Activated T-cell treated with anti-CD3 and anti-CD28 coated beads, Interleukin-2, amount 50 U/mL, for 4 hours (primary cell): ENCODE data around the gene INPP4B. TPM values are rescaled to one million over a fixed set of nuclear protein-coding genes. Genes with fewer than 3 reads are reported as not detected.

Experiments used
- ATAC-seq, 2 donors: fragments of 200-7000 bp; cut with Tn5 transposase; one replicate each; pipeline ENCODE4 v1.10.0; 2021
- DNase-seq: peaks from one replicate; pipeline ENCODE4 v3.0.0-alpha.2; 2020
- H3K27me3 Mint-ChIP-seq: one replicate; pipeline ENCODE4 v1.8.0; 2021; ENCODE audit warnings: low read depth, mixed read lengths
- H3K36me3 Mint-ChIP-seq: one replicate; pipeline ENCODE4 v1.8.0; 2022; ENCODE audit warnings: mixed read lengths; ENCODE audit not compliant: insufficient read depth
- H3K4me1 Mint-ChIP-seq: one replicate; pipeline ENCODE4 v1.8.0; 2021; ENCODE audit warnings: low read depth, mixed read lengths
- H3K4me3 Mint-ChIP-seq: one replicate; pipeline ENCODE4 v1.8.0; 2021; ENCODE audit warnings: mild to moderate bottlenecking, moderate library complexity, mixed read lengths
- H3K9me3 Mint-ChIP-seq: one replicate; pipeline ENCODE4 v1.8.0; 2021; ENCODE audit warnings: mixed read lengths
- total RNA-seq, 3 donors: library from RNA; stranded (reverse); gene quantifications; one replicate each; pipeline ENCODE4 v1.2.1, GENCODE V29; 2021

Gene INPP4B
- total RNA-seq, 3 donors from 2014 or later, result 93.2 to 99.0 (median 93.4) TPM

- ATAC-seq (no peak), DNase-seq (no peak)
- no peak overlapping the region for H3K4me3 Mint-ChIP-seq
- H3K9me3 Mint-ChIP-seq, result no peaks in the 10 kb centered on the region
- H3K4me1 Mint-ChIP-seq, result peaks cover 14% of the 10 kb centered on the region
- no peaks in the 10 kb centered on the region for H3K27me3 Mint-ChIP-seq
- H3K36me3 Mint-ChIP-seq, result peaks cover 50% of the 10 kb centered on the region
These were observed 689.8 kb downstream of the INPP4B start for GRCh38 chr4:142156256-142156655.

DNA sequence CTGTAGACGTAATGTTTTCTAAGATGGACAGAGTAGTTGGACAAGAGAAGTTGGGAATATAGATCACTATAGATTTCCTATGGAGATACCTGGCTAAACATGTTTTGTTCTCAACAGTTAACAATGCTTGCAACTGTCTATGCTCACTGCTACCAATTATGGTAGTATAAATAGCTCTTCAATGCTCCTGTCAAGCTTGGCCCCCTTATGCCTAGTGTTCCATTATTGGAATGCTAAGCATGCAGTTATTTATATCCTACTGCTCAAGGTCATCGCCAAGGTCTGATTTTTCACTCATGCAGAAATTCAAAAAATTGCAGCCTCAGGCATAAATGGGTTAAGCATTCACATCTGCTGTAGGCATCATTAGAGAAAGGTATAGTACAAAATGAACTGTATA lies 690.8 kb downstream of the INPP4B start:
- Mint-ChIP-seq H3K4me1 (peaks cover 13% of the 10 kb centered on the region), H3K27me3 (no peaks in the 10 kb centered on the region), H3K4me3 (no peak overlapping the region), H3K9me3 (no peaks in the 10 kb centered on the region), H3K36me3 (peaks cover 48% of the 10 kb centered on the region)
- ATAC-seq (no peak), DNase-seq (no peak)

- Mint-ChIP-seq H3K9me3 (no peaks in the 10 kb centered on the region), H3K27me3 (no peaks in the 10 kb centered on the region), H3K4me1 (peaks cover 28% of the 10 kb centered on the region), H3K4me3 (no peak overlapping the region), H3K36me3 (peaks cover 49% of the 10 kb centered on the region)
- DNase-seq (no peak), ATAC-seq (no peak)
These were observed 695.6 kb downstream of the INPP4B start for GRCh38 chr4:142150483-142150882.

- no peak for ATAC-seq
- Mint-ChIP-seq H3K4me1 (peaks cover 45% of the 10 kb centered on the region), H3K36me3 (peaks cover 43% of the 10 kb centered on the region)
These were observed 701.3 kb downstream of the INPP4B start for GRCh38 chr4:142144813-142145212.

GRCh38 chr4:142142366-142143054 lies 703.6 kb downstream of the INPP4B start:
- peaks cover 5% of the 10 kb centered on the region for H3K9me3 Mint-ChIP-seq
- peaks cover 36% of the 10 kb centered on the region for H3K4me1 Mint-ChIP-seq
- peaks cover 41% of the 10 kb centered on the region for H3K36me3 Mint-ChIP-seq
- H3K27me3 Mint-ChIP-seq, result no peaks in the 10 kb centered on the region
- ATAC-seq (no peak), DNase-seq (no peak)
- no peak overlapping the region for H3K4me3 Mint-ChIP-seq

More at GRCh38 chr4:142144813-142145212, 701.3 kb downstream of the INPP4B start:
- DNase-seq, result no peak
- H3K4me3 Mint-ChIP-seq, result no peak overlapping the region
- no peaks in the 10 kb centered on the region for H3K9me3 Mint-ChIP-seq
- H3K27me3 Mint-ChIP-seq, result no peaks in the 10 kb centered on the region

DNA sequence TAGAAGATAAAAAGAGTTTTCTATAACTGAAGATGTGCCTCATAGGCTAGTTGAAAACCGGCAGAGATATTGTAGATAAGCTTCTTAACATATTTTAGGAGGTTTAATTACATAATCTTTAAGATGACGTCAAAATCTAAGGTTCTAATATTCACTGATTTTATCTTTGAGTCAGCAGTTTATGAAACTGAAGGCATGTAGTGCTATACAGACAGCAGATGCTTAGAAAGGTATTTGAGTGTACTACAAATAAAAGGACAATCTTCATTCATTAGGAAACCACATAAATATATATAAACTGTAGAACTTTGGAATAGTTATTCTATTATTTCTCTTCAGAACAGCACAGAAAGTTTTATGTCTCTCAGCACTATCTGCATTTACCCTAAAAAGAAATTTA lies 704.9 kb downstream of the INPP4B start:
- Mint-ChIP-seq H3K27me3 (no peaks in the 10 kb centered on the region), H3K4me3 (no peak overlapping the region), H3K36me3 (peaks cover 44% of the 10 kb centered on the region), H3K4me1 (peaks cover 26% of the 10 kb centered on the region), H3K9me3 (peaks cover 5% of the 10 kb centered on the region)
- ATAC-seq (no peak), DNase-seq (no peak)

- no peak for ATAC-seq
- Mint-ChIP-seq H3K27me3 (no peaks in the 10 kb centered on the region), H3K36me3 (peaks cover 11% of the 10 kb centered on the region), H3K9me3 (no peaks in the 10 kb centered on the region), H3K4me3 (no peak overlapping the region), H3K4me1 (peaks cover 32% of the 10 kb centered on the region)
- no peak for DNase-seq
These were observed 715.4 kb downstream of the INPP4B start for GRCh38 chr4:142130666-142131065.

- H3K4me3 Mint-ChIP-seq, result no peak overlapping the region
- ATAC-seq, result no peak
- DNase-seq, result no peak
These were observed 716.2 kb downstream of the INPP4B start for GRCh38 chr4:142129931-142130330.

GRCh38 chr4:142129473-142129872 lies 716.6 kb downstream of the INPP4B start:
- no peak overlapping the region for H3K4me3 Mint-ChIP-seq
- H3K9me3 Mint-ChIP-seq, result no peaks in the 10 kb centered on the region
- H3K36me3 Mint-ChIP-seq, result peaks cover 13% of the 10 kb centered on the region
- ATAC-seq, result no peak
- H3K4me1 Mint-ChIP-seq, result peaks cover 33% of the 10 kb centered on the region
- H3K27me3 Mint-ChIP-seq, result no peaks in the 10 kb centered on the region
- DNase-seq, result no peak

More at GRCh38 chr4:142129931-142130330, 716.2 kb downstream of the INPP4B start:
- Mint-ChIP-seq H3K9me3 (no peaks in the 10 kb centered on the region), H3K36me3 (peaks cover 11% of the 10 kb centered on the region), H3K27me3 (no peaks in the 10 kb centered on the region), H3K4me1 (peaks cover 33% of the 10 kb centered on the region)

GRCh38 chr4:142128529-142128928 lies 717.6 kb downstream of the INPP4B start:
- no peak overlapping the region for H3K4me3 Mint-ChIP-seq
- no peaks in the 10 kb centered on the region for H3K9me3 Mint-ChIP-seq
- peaks cover 33% of the 10 kb centered on the region for H3K4me1 Mint-ChIP-seq
- DNase-seq (no peak), ATAC-seq (peak in 1 of 2 donors; percentile 42)
- H3K27me3 Mint-ChIP-seq, result no peaks in the 10 kb centered on the region
- peaks cover 13% of the 10 kb centered on the region for H3K36me3 Mint-ChIP-seq

GRCh38 chr4:142126890-142127497 lies 719.1 kb downstream of the INPP4B start:
- Mint-ChIP-seq H3K27me3 (no peaks in the 10 kb centered on the region), H3K36me3 (peaks cover 19% of the 10 kb centered on the region), H3K4me3 (no peak overlapping the region), H3K9me3 (no peaks in the 10 kb centered on the region), H3K4me1 (peaks cover 33% of the 10 kb centered on the region)
- DNase-seq, result peak; percentile 53
- ATAC-seq, result peak; percentile 58 to 61

GRCh38 chr4:142124874-142125273 lies 721.2 kb downstream of the INPP4B start:
- no peaks in the 10 kb centered on the region for H3K27me3 Mint-ChIP-seq
- H3K4me3 Mint-ChIP-seq, result no peak overlapping the region
- DNase-seq (no peak), ATAC-seq (no peak)
- H3K4me1 Mint-ChIP-seq, result peaks cover 17% of the 10 kb centered on the region
- peaks cover 33% of the 10 kb centered on the region for H3K36me3 Mint-ChIP-seq
- H3K9me3 Mint-ChIP-seq, result no peaks in the 10 kb centered on the region

GRCh38 chr4:142121448-142122350 lies 724.4 kb downstream of the INPP4B start:
- DNase-seq, result no peak
- Mint-ChIP-seq H3K9me3 (no peaks in the 10 kb centered on the region), H3K36me3 (peaks cover 53% of the 10 kb centered on the region), H3K4me3 (no peak overlapping the region), H3K4me1 (peaks cover 12% of the 10 kb centered on the region), H3K27me3 (no peaks in the 10 kb centered on the region)
- ATAC-seq, result no peak

- Mint-ChIP-seq H3K27me3 (no peaks in the 10 kb centered on the region), H3K9me3 (no peaks in the 10 kb centered on the region), H3K4me1 (peaks cover 19% of the 10 kb centered on the region), H3K4me3 (no peak overlapping the region), H3K36me3 (peaks cover 60% of the 10 kb centered on the region)
- DNase-seq (no peak), ATAC-seq (peak in 1 of 2 donors; percentile 28)
These were observed 725.2 kb downstream of the INPP4B start for GRCh38 chr4:142120921-142121320.
